MM.1S (cell line): ENCODE data around the gene GOLGA5.

Experiments used
- DNase-seq: peaks from one replicate; pipeline ENCODE4 v3.0.0-alpha.2; 2015
- H2AFZ ChIP-seq: fragments of 300-600 bp; sonication (generic); 2 replicates; pipeline ENCODE4 v1.6.0; 2016; ENCODE audit warnings: antibody characterized with exemption, low read length
- H3F3A ChIP-seq: fragments of 300-600 bp; sonication (generic); 2 replicates; pipeline ENCODE4 v1.6.1; 2016; ENCODE audit warnings: mild to moderate bottlenecking, antibody characterized with exemption, low read length, moderate library complexity, mixed read lengths; ENCODE audit not compliant: insufficient read depth
- H3K27ac ChIP-seq: fragments of 300-600 bp; sonication (generic); 2 replicates; pipeline ENCODE4 v1.5.1; 2016; ENCODE audit warnings: mild to moderate bottlenecking, low read length
- H3K27me3 ChIP-seq: fragments of 300-600 bp; sonication (generic); replicated peaks from 2 replicates; pipeline ENCODE4 v1.6.0; 2016; ENCODE audit warnings: low read length; ENCODE audit not compliant: insufficient read depth
- H3K36me3 ChIP-seq: fragments of 300-600 bp; sonication (generic); replicated peaks from 2 replicates; pipeline ENCODE4 v1.6.1; 2016; ENCODE audit warnings: mild to moderate bottlenecking, low read length, mixed read lengths; ENCODE audit not compliant: insufficient read depth
- H3K4me1 ChIP-seq: fragments of 300-600 bp; sonication (generic); 2 replicates; pipeline ENCODE4 v1.6.1; 2016; ENCODE audit warnings: low read length, mixed read lengths
- H3K4me2 ChIP-seq: fragments of 300-600 bp; sonication (generic); 2 replicates; pipeline ENCODE4 v1.6.0; 2016; ENCODE audit warnings: low read depth, low read length
- H3K4me3 ChIP-seq: fragments of 300-600 bp; sonication (generic); 2 replicates; pipeline ENCODE4 v1.5.1; 2016; ENCODE audit warnings: low read length, mixed read lengths
- H3K79me2 ChIP-seq: fragments of 300-600 bp; sonication (generic); 2 replicates; pipeline ENCODE4 v1.6.1; 2016; ENCODE audit warnings: mixed run types, low read length, mixed read lengths
- H3K9ac ChIP-seq: fragments of 300-600 bp; sonication (generic); 2 replicates; pipeline ENCODE4 v1.6.1; 2016; ENCODE audit warnings: low read length, mixed read lengths
- H3K9me2 ChIP-seq: fragments of 300-600 bp; sonication (generic); replicated peaks from 2 replicates; pipeline ENCODE4 v1.6.1; 2016; ENCODE audit warnings: mild to moderate bottlenecking, low read length, mixed read lengths; ENCODE audit not compliant: insufficient read depth
- H3K9me3 ChIP-seq: fragments of 300-600 bp; sonication (generic); replicated peaks from 2 replicates; pipeline ENCODE4 v1.6.1; 2016; ENCODE audit warnings: mild to moderate bottlenecking, low read length, mixed read lengths; ENCODE audit not compliant: insufficient read depth
- H4K20me1 ChIP-seq: fragments of 300-600 bp; sonication (generic); 2 replicates; pipeline ENCODE4 v1.6.1; 2016; ENCODE audit warnings: mild to moderate bottlenecking, low read length, moderate library complexity, mixed read lengths; ENCODE audit not compliant: insufficient read depth
- EZH2 ChIP-seq: fragments of 300-600 bp; sonication (generic); optimal IDR thresholded peaks from 2 replicates; pipeline ENCODE3; 2017; ENCODE audit warnings: low read depth, mild to moderate bottlenecking, antibody characterized with exemption, low read length, mixed read lengths
- EZH2phosphoT487 ChIP-seq: fragments of 300-600 bp; sonication (generic); IDR thresholded peaks from 2 replicates; pipeline ENCODE4 v1.6.1; 2018; ENCODE audit warnings: antibody characterized with exemption, low read length
- TF ChIP-seq, protein P1 (sequence below): fragments of 300-600 bp; sonication (generic); IDR thresholded peaks from 2 replicates; pipeline ENCODE4 v1.5.1; 2016; ENCODE audit warnings: antibody characterized with exemption, low read length, mixed read lengths

The GOLGA5 gene

GRCh38 chr14:92800525-92800924 is 6.4 kb downstream of the GOLGA5 start:
- H3K27ac ChIP-seq, result no peak overlapping the region
- TF ChIP-seq EZH2phosphoT487 (no peak), EZH2 (no peak)
- TF ChIP-seq, protein P1, sequence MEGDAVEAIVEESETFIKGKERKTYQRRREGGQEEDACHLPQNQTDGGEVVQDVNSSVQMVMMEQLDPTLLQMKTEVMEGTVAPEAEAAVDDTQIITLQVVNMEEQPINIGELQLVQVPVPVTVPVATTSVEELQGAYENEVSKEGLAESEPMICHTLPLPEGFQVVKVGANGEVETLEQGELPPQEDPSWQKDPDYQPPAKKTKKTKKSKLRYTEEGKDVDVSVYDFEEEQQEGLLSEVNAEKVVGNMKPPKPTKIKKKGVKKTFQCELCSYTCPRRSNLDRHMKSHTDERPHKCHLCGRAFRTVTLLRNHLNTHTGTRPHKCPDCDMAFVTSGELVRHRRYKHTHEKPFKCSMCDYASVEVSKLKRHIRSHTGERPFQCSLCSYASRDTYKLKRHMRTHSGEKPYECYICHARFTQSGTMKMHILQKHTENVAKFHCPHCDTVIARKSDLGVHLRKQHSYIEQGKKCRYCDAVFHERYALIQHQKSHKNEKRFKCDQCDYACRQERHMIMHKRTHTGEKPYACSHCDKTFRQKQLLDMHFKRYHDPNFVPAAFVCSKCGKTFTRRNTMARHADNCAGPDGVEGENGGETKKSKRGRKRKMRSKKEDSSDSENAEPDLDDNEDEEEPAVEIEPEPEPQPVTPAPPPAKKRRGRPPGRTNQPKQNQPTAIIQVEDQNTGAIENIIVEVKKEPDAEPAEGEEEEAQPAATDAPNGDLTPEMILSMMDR, result no peak

GRCh38 chr14:92801917-92802316 is 7.8 kb downstream of the GOLGA5 start:
- Histone ChIP-seq H3F3A (no peaks in the 10 kb centered on the region), H4K20me1 (no peaks in the 10 kb centered on the region), H3K4me1 (no peaks in the 10 kb centered on the region), H3K9ac (no peak overlapping the region), H3K4me3 (no peak overlapping the region), H2AFZ (no peak overlapping the region), H3K4me2 (no peak overlapping the region), H3K9me2 (no peaks in the 10 kb centered on the region), H3K27me3 (no peaks in the 10 kb centered on the region), H3K27ac (no peak overlapping the region), H3K79me2 (peaks cover 28% of the 10 kb centered on the region), H3K9me3 (no peaks in the 10 kb centered on the region), H3K36me3 (no peaks in the 10 kb centered on the region)
- DNase-seq, result no peak
- TF ChIP-seq EZH2phosphoT487 (no peak), EZH2 (no peak)
- TF ChIP-seq, protein P1, result no peak

More at GRCh38 chr14:92800525-92800924, 6.4 kb downstream of the GOLGA5 start:
- no peaks in the 10 kb centered on the region for H4K20me1 ChIP-seq
- H3K4me1 ChIP-seq, result no peaks in the 10 kb centered on the region
- H3K27me3 ChIP-seq, result no peaks in the 10 kb centered on the region
- no peak overlapping the region for H3K9ac ChIP-seq
- no peaks in the 10 kb centered on the region for H3K36me3 ChIP-seq
- H3K9me2 ChIP-seq, result no peaks in the 10 kb centered on the region
- peaks cover 38% of the 10 kb centered on the region for H3K79me2 ChIP-seq
- H2AFZ ChIP-seq, result no peak overlapping the region
- H3K4me2 ChIP-seq, result no peak overlapping the region
- H3F3A ChIP-seq, result no peaks in the 10 kb centered on the region
- H3K9me3 ChIP-seq, result no peaks in the 10 kb centered on the region
- no peak for DNase-seq
- no peak overlapping the region for H3K4me3 ChIP-seq

- H3K9me2 ChIP-seq, result no peaks in the 10 kb centered on the region
- H3K4me1 ChIP-seq, result no peaks in the 10 kb centered on the region
- no peaks in the 10 kb centered on the region for H4K20me1 ChIP-seq
- DNase-seq, result no peak
- TF ChIP-seq EZH2phosphoT487 (no peak), EZH2 (no peak)
- TF ChIP-seq, protein P1, result no peak
- H3K27ac ChIP-seq, result no peak overlapping the region
- no peak overlapping the region for H2AFZ ChIP-seq
- H3K36me3 ChIP-seq, result no peaks in the 10 kb centered on the region
- no peaks in the 10 kb centered on the region for H3K9me3 ChIP-seq
- peaks cover 28% of the 10 kb centered on the region for H3K79me2 ChIP-seq
- H3K4me2 ChIP-seq, result no peak overlapping the region
- no peaks in the 10 kb centered on the region for H3K27me3 ChIP-seq
- no peak overlapping the region for H3K9ac ChIP-seq
- no peaks in the 10 kb centered on the region for H3F3A ChIP-seq
- no peak overlapping the region for H3K4me3 ChIP-seq
Observed at GRCh38 chr14:92802678-92803077, 8.6 kb downstream of the GOLGA5 start.
